CD4-positive, alpha-beta T cell (primary cell): ENCODE results near the gene KCNQ1. TPM values are rescaled to one million over a fixed set of nuclear protein-coding genes. Genes with fewer than 3 reads are reported as not detected.

Experiments used
- ATAC-seq: fragments of 200-7000 bp; cut with Tn5 transposase; one replicate; pipeline ENCODE4 v1.10.0; 2022; ENCODE audit warnings: mild to moderate bottlenecking; ENCODE audit not compliant: poor library complexity
- CTCF ChIA-PET: fragments of 350-600 bp; sonication (Branson Sonifier 250); formaldehyde crosslinking; loops from one replicate; lab custom pipeline; 2021; ENCODE audit warnings: antibody characterized with exemption, inconsistent platforms; lab: Charles Lee
- POLR2A ChIA-PET: fragments of 350-600 bp; sonication (Branson Sonifier 250); formaldehyde crosslinking; loops from one replicate; lab custom pipeline; 2021; ENCODE audit warnings: antibody characterized with exemption, inconsistent platforms; lab: Charles Lee
- DNase-seq, 14 experiments: peaks; one replicate each; pipeline ENCODE4 v3.0.0-alpha.2; 2013 to 2020; ENCODE audit warnings: mixed read lengths in 2 of 14
- H3K27ac ChIP-seq, 2 donors: one replicate each; pipeline versions ENCODE4 v1.5.1 to v1.7.0; 2013; ENCODE audit warnings: low read length in 2 of 2, low read depth in 1 of 2, mild to moderate bottlenecking in 1 of 2
- H3K27me3 ChIP-seq, 2 experiments: 1 replicate in 1 of 2; 2 replicates in 1 of 2; pipeline versions ENCODE4 v1.6.1 to v1.7.0; 2013; ENCODE audit warnings: low read length in 2 of 2, control low read depth in 1 of 2, mild to moderate bottlenecking in 1 of 2, moderate library complexity in 1 of 2; ENCODE audit not compliant: insufficient read depth in 2 of 2, control insufficient read depth in 1 of 2
- H3K36me3 ChIP-seq: one replicate; pipeline ENCODE4 v1.6.1; 2013; ENCODE audit warnings: low read length, control low read depth; ENCODE audit not compliant: insufficient read depth
- H3K4me1 ChIP-seq: one replicate; pipeline ENCODE4 v1.6.1; 2013; ENCODE audit warnings: low read length, control low read depth; ENCODE audit not compliant: insufficient read depth
- H3K4me3 ChIP-seq: one replicate; pipeline ENCODE4 v1.5.1; 2013; ENCODE audit warnings: mild to moderate bottlenecking, low read length, moderate library complexity
- H3K9me3 ChIP-seq, 2 experiments: 1 replicate in 1 of 2; 2 replicates in 1 of 2; pipeline versions ENCODE4 v1.6.1 to v1.7.0; 2013; ENCODE audit warnings: low read length in 2 of 2, mild to moderate bottlenecking in 2 of 2, control low read depth in 1 of 2, moderate library complexity in 1 of 2; ENCODE audit not compliant: control insufficient read depth in 1 of 2, insufficient read depth in 1 of 2
- H3K27ac Mint-ChIP-seq: one replicate; pipeline ENCODE4 v1.8.0; 2020; ENCODE audit warnings: mixed read lengths
- H3K27me3 Mint-ChIP-seq: one replicate; pipeline ENCODE4 v1.8.0; 2021; ENCODE audit warnings: mixed read lengths
- H3K36me3 Mint-ChIP-seq: one replicate; pipeline ENCODE4 v1.8.0; 2021; ENCODE audit warnings: low read depth, mixed read lengths
- H3K4me1 Mint-ChIP-seq: one replicate; pipeline ENCODE4 v1.8.0; 2021; ENCODE audit warnings: low read depth, mixed read lengths
- H3K4me3 Mint-ChIP-seq: one replicate; pipeline ENCODE4 v1.8.0; 2020; ENCODE audit warnings: mild to moderate bottlenecking, mixed read lengths
- H3K9me3 Mint-ChIP-seq: one replicate; pipeline ENCODE4 v1.8.0; 2020; ENCODE audit warnings: mixed read lengths
- intact Hi-C, 2 experiments: fragments of 100-400 bp; cut with DNase I in 1 of 2; cut with micrococcal nuclease in 1 of 2; formaldehyde crosslinking; loops; one replicate each; pipeline versions ENCODE4 v1.15.1 to v1.9.0; 2023 to 2025; cut with DNase I, micrococcal nuclease
- total RNA-seq, 174 experiments: library from RNA in 2 of 174; stranded (reverse) in 2 of 174; gene quantifications; one replicate each; pipeline ENCODE4 v1.2.3 and lab custom pipeline; 2021 to 2026
- TF ChIP-seq, protein P1 (sequence below): fragments of 200-600 bp; IDR thresholded peaks from one replicate; pipeline ENCODE4 v1.8.0; 2022; ENCODE audit warnings: antibody characterized with exemption, mild to moderate bottlenecking

Gene KCNQ1
- total RNA-seq, 2 experiments from 2014 or later: 31.3 to 33.1 TPM

DNA sequence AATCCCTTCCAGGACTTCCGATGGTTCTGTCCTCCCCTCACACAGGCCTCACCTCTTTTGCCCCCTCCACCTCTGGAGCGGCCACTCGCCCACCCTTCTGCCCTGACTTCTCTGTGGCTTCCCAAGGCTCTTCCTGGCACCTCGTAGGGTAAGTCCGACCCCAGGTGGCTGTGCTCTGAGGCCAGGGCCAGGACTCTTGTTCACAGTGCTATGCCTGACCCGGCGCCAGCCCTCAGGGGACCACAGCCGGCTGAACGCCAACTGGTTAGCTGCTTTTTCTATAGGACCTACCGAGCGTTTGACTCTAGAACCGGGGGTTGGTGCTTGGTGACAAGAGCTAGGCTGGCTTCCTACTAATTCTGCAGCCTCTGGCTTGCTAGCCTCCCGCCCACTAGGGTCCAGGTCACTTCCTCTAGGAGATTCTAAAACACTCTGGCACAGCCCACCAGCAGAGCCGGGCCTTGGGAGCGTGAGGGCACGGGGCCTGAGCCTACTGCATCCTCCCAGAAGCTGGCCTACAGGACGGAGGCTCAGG lies 283.4 kb downstream of the KCNQ1 start:
- no peak overlapping the region for H3K4me3 Mint-ChIP-seq
- TF ChIP-seq, protein P1, sequence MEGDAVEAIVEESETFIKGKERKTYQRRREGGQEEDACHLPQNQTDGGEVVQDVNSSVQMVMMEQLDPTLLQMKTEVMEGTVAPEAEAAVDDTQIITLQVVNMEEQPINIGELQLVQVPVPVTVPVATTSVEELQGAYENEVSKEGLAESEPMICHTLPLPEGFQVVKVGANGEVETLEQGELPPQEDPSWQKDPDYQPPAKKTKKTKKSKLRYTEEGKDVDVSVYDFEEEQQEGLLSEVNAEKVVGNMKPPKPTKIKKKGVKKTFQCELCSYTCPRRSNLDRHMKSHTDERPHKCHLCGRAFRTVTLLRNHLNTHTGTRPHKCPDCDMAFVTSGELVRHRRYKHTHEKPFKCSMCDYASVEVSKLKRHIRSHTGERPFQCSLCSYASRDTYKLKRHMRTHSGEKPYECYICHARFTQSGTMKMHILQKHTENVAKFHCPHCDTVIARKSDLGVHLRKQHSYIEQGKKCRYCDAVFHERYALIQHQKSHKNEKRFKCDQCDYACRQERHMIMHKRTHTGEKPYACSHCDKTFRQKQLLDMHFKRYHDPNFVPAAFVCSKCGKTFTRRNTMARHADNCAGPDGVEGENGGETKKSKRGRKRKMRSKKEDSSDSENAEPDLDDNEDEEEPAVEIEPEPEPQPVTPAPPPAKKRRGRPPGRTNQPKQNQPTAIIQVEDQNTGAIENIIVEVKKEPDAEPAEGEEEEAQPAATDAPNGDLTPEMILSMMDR: no peak
- H3K27me3 ChIP-seq: no peaks in the 10 kb centered on the region
- intact Hi-C loops: loop anchor here in 1 of 2 experiments (10.0 kb wide), 1 partner anchor 153 kb away; no protein-coding TSS in a partner anchor
- no peaks in the 10 kb centered on the region for H3K4me1 ChIP-seq
- no peaks in the 10 kb centered on the region for H3K4me1 Mint-ChIP-seq
- ChIA-PET POLR2A (no interaction called here), CTCF (no interaction called here)
- ATAC-seq (no peak), DNase-seq (no peak)
- H3K27me3 Mint-ChIP-seq: no peaks in the 10 kb centered on the region
- H3K9me3 Mint-ChIP-seq: no peaks in the 10 kb centered on the region
- no peaks in the 10 kb centered on the region for H3K36me3 ChIP-seq
- no peak overlapping the region for H3K27ac Mint-ChIP-seq
- H3K4me3 ChIP-seq: no peak overlapping the region
- no peaks in the 10 kb centered on the region for H3K9me3 ChIP-seq
- H3K36me3 Mint-ChIP-seq: peaks cover 8% of the 10 kb centered on the region
- no peak overlapping the region for H3K27ac ChIP-seq

DNA sequence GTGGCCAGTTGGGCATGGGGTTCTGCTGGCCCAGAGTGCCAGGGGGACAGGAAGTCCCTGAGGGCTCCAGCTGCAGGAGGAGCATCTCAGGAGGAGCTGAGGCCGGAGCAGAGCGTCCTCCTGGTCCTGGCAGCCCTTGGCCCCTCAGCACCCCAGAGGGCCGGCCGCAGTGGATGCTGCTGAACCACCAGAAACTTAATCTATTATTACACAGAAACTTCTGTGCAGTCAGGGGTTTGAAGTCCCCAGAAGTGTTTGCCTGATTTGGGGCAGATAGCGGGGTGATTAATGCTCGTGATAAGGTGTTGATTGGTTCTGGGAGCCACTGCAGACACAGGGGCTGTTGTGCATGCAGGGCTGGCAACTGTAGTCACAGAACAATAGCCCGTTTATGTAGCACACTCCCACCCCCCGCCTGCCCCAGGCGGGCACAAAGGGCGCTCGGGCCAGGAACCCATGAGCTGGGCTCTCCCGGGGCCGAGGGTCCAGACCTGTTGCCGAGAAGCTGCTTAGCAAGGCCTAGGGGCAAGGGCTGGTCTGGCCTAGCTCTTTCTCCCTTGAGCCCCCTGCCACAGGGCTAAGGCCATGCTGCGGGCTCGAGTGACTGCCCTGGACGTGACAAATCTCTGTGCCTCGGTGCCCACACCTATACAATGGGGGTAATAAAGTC lies 284.0 kb downstream of the KCNQ1 start:
- CTCF ChIA-PET: no interaction called here
- no peaks in the 10 kb centered on the region for H3K36me3 ChIP-seq
- POLR2A ChIA-PET: no interaction called here
- Mint-ChIP-seq H3K27ac (no peak overlapping the region), H3K27me3 (no peaks in the 10 kb centered on the region), H3K36me3 (peaks cover 8% of the 10 kb centered on the region), H3K4me3 (no peak overlapping the region), H3K4me1 (no peaks in the 10 kb centered on the region), H3K9me3 (no peaks in the 10 kb centered on the region)
- DNase-seq (no peak), ATAC-seq (no peak)
- no peaks in the 10 kb centered on the region for H3K27me3 ChIP-seq
- H3K4me1 ChIP-seq: no peaks in the 10 kb centered on the region
- H3K4me3 ChIP-seq: no peak overlapping the region
- TF ChIP-seq, protein P1: no peak
- no peak overlapping the region for H3K27ac ChIP-seq
- intact Hi-C loops: loop anchor here in 1 of 2 experiments (10.0 kb wide), 1 partner anchor 154 kb away; no protein-coding TSS in a partner anchor
- H3K9me3 ChIP-seq: no peaks in the 10 kb centered on the region

DNA sequence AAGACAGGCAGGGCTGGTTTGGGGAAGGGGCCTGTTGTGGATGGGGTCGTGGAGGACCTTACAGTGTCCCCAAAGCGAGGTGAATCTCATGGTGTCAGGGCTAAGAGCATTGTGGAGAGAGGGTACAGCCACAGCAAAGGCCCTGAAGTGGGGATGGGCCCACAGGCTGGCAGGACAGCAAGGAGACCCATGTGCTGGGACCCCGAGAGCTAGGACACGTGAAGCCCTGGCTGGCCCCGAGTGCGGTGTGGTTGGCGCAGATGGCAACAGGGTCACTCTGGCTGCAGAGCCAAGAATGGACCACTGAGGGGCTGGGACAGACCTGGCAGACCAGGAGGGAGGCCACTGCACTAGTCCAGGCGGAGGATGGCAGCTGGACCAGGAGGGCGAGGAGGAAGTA lies 285.0 kb downstream of the KCNQ1 start:
- Histone ChIP-seq H3K4me3 (no peak overlapping the region), H3K27ac (no peak overlapping the region), H3K27me3 (no peaks in the 10 kb centered on the region), H3K9me3 (no peaks in the 10 kb centered on the region), H3K4me1 (no peaks in the 10 kb centered on the region), H3K36me3 (no peaks in the 10 kb centered on the region)
- intact Hi-C loops: loop anchor here in 1 of 2 experiments (10.0 kb wide), 1 partner anchor 155 kb away; no protein-coding TSS in a partner anchor
- TF ChIP-seq, protein P1: no peak
- Mint-ChIP-seq H3K4me3 (no peak overlapping the region), H3K27ac (no peak overlapping the region), H3K36me3 (peaks cover 6% of the 10 kb centered on the region), H3K27me3 (no peaks in the 10 kb centered on the region), H3K4me1 (no peaks in the 10 kb centered on the region), H3K9me3 (no peaks in the 10 kb centered on the region)
- DNase-seq: no peak
- ChIA-PET CTCF (no interaction called here), POLR2A (no interaction called here)
- no peak for ATAC-seq
